CD8-positive, alpha-beta memory T cell (primary cell): ENCODE data around the gene PPP1R12A. TPM values are rescaled to one million over a fixed set of nuclear protein-coding genes. Genes with fewer than 3 reads are reported as not detected.
A peak's percentile ranks its signal among the peaks of the same experiment; 100 is the strongest.

Experiments used
- CTCF ChIA-PET: fragments of 350-600 bp; sonication (Branson Sonifier 250); formaldehyde crosslinking; loops from one replicate; lab custom pipeline; 2021; ENCODE audit warnings: antibody characterized with exemption; lab: Charles Lee
- POLR2A ChIA-PET: fragments of 350-600 bp; sonication (Branson Sonifier 250); formaldehyde crosslinking; loops from one replicate; lab custom pipeline; 2021; ENCODE audit warnings: antibody characterized with exemption; lab: Charles Lee
- DNase-seq, 5 donors: peaks; one replicate each; pipeline versions ENCODE4 v3.0.0 to v3.0.0-alpha.2; 2020 to 2022; ENCODE audit warnings: mixed read lengths in 1 of 5
- H3K27ac ChIP-seq: one replicate; pipeline ENCODE4 v1.7.0; 2013; ENCODE audit warnings: low read depth, mild to moderate bottlenecking, low read length, moderate library complexity
- H3K27me3 ChIP-seq: 2 replicates; pipeline ENCODE4 v1.7.0; 2013; ENCODE audit warnings: low read length, mild to moderate bottlenecking; ENCODE audit not compliant: insufficient read depth, poor library complexity, severe bottlenecking
- H3K36me3 ChIP-seq: 2 replicates; pipeline ENCODE4 v1.7.0; 2013; ENCODE audit warnings: mild to moderate bottlenecking, low read length, moderate library complexity; ENCODE audit not compliant: insufficient read depth
- H3K4me1 ChIP-seq: 2 replicates; pipeline ENCODE4 v1.7.0; 2013; ENCODE audit warnings: mild to moderate bottlenecking, low read length, moderate library complexity; ENCODE audit not compliant: insufficient read depth
- H3K4me3 ChIP-seq: 2 replicates; pipeline ENCODE4 v1.7.0; 2013; ENCODE audit warnings: mild to moderate bottlenecking, low read length
- H3K9me3 ChIP-seq: 2 replicates; pipeline ENCODE4 v1.7.0; 2013; ENCODE audit warnings: mild to moderate bottlenecking, low read length
- H3K27ac Mint-ChIP-seq, 8 donors: one replicate each; pipeline ENCODE4 v1.8.0; 2020 to 2021; ENCODE audit warnings: mixed read lengths in 8 of 8, mild to moderate bottlenecking in 6 of 8, inconsistent platforms in 3 of 8, moderate library complexity in 3 of 8
- H3K27me3 Mint-ChIP-seq, 2 donors: one replicate each; pipeline ENCODE4 v1.8.0; 2020 to 2021; ENCODE audit warnings: mixed read lengths in 2 of 2, mild to moderate bottlenecking in 1 of 2, moderate library complexity in 1 of 2
- H3K36me3 Mint-ChIP-seq, 3 donors: one replicate each; pipeline ENCODE4 v1.8.0; 2020 to 2021; ENCODE audit warnings: mixed read lengths in 3 of 3, inconsistent platforms in 1 of 3, mild to moderate bottlenecking in 1 of 3
- H3K4me1 Mint-ChIP-seq, 3 donors: one replicate each; pipeline ENCODE4 v1.8.0; 2020 to 2021; ENCODE audit warnings: mixed read lengths in 3 of 3, inconsistent platforms in 1 of 3, mild to moderate bottlenecking in 1 of 3
- H3K4me3 Mint-ChIP-seq, 7 donors: one replicate each; pipeline ENCODE4 v1.8.0; 2020 to 2021; ENCODE audit warnings: mixed read lengths in 7 of 7, mild to moderate bottlenecking in 6 of 7, moderate library complexity in 4 of 7, inconsistent platforms in 2 of 7
- H3K9me3 Mint-ChIP-seq, 5 donors: one replicate each; pipeline ENCODE4 v1.8.0; 2020 to 2022; ENCODE audit warnings: mixed read lengths in 5 of 5, mild to moderate bottlenecking in 3 of 5, moderate library complexity in 2 of 5, inconsistent platforms in 1 of 5
- polyA plus RNA-seq: library from polyadenylated mRNA; unstranded; fragments of 300-500 nt; fragmentation: Illumina TruSeq; gene quantifications from one replicate; pipeline ENCODE4 v1.2.3, GENCODE V29; 2021
- total RNA-seq, 2 experiments: library from RNA; stranded (reverse); gene quantifications; one replicate each; pipeline ENCODE4 v1.2.3, GENCODE V29; 2021

PPP1R12A gene
- total and polyA plus RNA-seq, 3 experiments from 2014 or later: 72.1 to 140 (median 80.4) TPM

DNA sequence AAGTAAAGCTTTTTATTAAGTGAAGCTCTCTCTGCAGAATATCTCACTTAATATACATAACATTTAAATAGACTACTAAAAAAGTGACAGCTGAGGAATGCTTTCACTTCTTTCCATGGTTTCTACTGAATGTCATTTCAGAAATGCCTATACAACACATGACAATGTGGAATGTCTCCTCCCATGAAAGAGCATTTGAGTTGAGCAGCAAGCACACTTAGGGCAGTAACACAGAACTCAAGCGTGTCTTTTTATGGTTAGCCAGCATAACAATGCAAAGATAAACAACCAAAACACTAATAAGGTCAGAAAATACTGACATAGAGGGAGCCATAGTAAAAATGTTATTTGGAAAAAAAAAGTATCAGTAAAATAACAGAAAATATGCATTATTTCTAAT, 9.4 kb downstream of the PPP1R12A start:
- no peaks in the 10 kb centered on the region for H3K36me3 Mint-ChIP-seq
- Histone ChIP-seq H3K27me3 (no peaks in the 10 kb centered on the region), H3K4me1 (peaks cover 53% of the 10 kb centered on the region), H3K4me3 (no peak overlapping the region), H3K9me3 (no peaks in the 10 kb centered on the region), H3K27ac (no peak overlapping the region), H3K36me3 (no peaks in the 10 kb centered on the region)
- ChIA-PET POLR2A (no interaction called here), CTCF (no interaction called here)
- H3K4me1 Mint-ChIP-seq: peaks cover 60 to 82% (median 79%) of the 10 kb centered on the region in 3 donors
- peak overlapping the region in 6 of 8 donors; percentile 48 to 77 (median 63) for H3K27ac Mint-ChIP-seq
- DNase-seq: no peak
- H3K27me3 Mint-ChIP-seq: no peaks in the 10 kb centered on the region
- H3K4me3 Mint-ChIP-seq: peak overlapping the region in 2 of 7 donors; percentile 2 to 43
- no peaks in the 10 kb centered on the region for H3K9me3 Mint-ChIP-seq

DNA sequence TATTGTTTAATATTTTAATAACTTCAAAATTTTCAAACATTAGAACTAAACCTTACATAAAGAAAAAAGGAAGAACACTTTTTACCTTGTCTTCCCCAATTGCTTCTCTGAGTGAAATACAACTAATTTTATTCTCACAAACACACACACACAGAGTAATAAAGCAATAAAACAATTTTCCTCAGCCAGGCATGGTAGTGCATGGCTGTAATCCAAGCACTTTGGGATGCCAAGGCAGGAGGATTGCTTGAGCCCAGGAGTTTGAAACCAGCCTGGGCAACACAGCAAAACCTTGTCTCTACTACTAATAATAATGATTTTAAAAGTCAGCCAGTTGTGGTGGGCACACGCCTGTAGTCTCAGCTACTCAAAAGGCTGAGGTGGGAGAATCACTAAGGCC, 13.1 kb downstream of the PPP1R12A start:
- Histone ChIP-seq H3K27ac (no peak overlapping the region), H3K4me3 (no peak overlapping the region), H3K9me3 (no peaks in the 10 kb centered on the region), H3K4me1 (peaks cover 42% of the 10 kb centered on the region), H3K27me3 (no peaks in the 10 kb centered on the region), H3K36me3 (no peaks in the 10 kb centered on the region)
- ChIA-PET POLR2A (interaction anchor here (0.7 kb wide), 1 partner anchor 15 kb away, joined by 4 read pairs; no protein-coding TSS in a partner anchor), CTCF (no interaction called here)
- Mint-ChIP-seq H3K27me3 (no peaks in the 10 kb centered on the region), H3K4me1 (peaks cover 61 to 84% (median 82%) of the 10 kb centered on the region in 3 donors), H3K4me3 (peak overlapping the region in 2 of 7 donors; percentile 3 to 19), H3K36me3 (peaks cover 0 to 1% (median 0%) of the 10 kb centered on the region in 3 donors), H3K27ac (peak overlapping the region in 2 of 8 donors; percentile 52 to 64), H3K9me3 (no peaks in the 10 kb centered on the region)
- no peak for DNase-seq

GRCh38 chr12:79920421-79921238, 14.3 kb downstream of the PPP1R12A start:
- H3K36me3 Mint-ChIP-seq: peaks cover 0 to 1% (median 0%) of the 10 kb centered on the region in 3 donors
- Histone ChIP-seq H3K27ac (no peak overlapping the region), H3K9me3 (no peaks in the 10 kb centered on the region), H3K36me3 (no peaks in the 10 kb centered on the region), H3K27me3 (no peaks in the 10 kb centered on the region), H3K4me3 (no peak overlapping the region), H3K4me1 (peaks cover 41% of the 10 kb centered on the region)
- H3K9me3 Mint-ChIP-seq: no peaks in the 10 kb centered on the region
- ChIA-PET POLR2A (no interaction called here), CTCF (no interaction called here)
- DNase-seq: no peak
- peak overlapping the region in 3 of 7 donors; percentile 19 to 79 (median 20) for H3K4me3 Mint-ChIP-seq
- H3K27ac Mint-ChIP-seq: peak overlapping the region in 4 of 8 donors; percentile 32 to 71 (median 59)
- peaks cover 69 to 88% (median 87%) of the 10 kb centered on the region in 3 donors for H3K4me1 Mint-ChIP-seq
- no peaks in the 10 kb centered on the region for H3K27me3 Mint-ChIP-seq

DNA sequence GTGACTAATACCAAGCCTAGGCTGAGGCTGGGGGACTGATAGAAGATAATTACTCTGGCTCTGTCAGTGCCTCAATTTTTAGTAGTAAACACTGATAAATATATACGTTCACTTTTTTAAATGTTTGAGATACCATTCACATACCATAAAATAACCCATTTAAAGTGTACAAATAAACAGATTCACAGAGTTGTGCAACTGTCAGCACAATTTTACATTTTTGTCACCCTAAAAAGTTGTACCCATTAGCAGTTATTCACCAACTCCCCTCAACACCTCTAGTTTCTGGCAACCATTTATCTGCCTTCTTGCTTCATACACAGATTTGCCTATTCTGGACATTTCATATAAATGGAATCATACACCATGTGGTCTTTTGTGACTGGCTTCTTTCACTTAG, 15.1 kb downstream of the PPP1R12A start:
- ChIA-PET CTCF (no interaction called here), POLR2A (no interaction called here)
- no peak overlapping the region for H3K4me3 Mint-ChIP-seq

GRCh38 chr12:79916826-79917225, 18.1 kb downstream of the PPP1R12A start:
- ChIA-PET POLR2A (no interaction called here), CTCF (no interaction called here)
- Mint-ChIP-seq H3K27ac (no peak overlapping the region), H3K36me3 (peaks cover 0 to 3% (median 1%) of the 10 kb centered on the region in 3 donors), H3K4me3 (peak overlapping the region in 1 of 7 donors; percentile 35), H3K9me3 (no peaks in the 10 kb centered on the region), H3K4me1 (peaks cover 80 to 96% (median 96%) of the 10 kb centered on the region in 3 donors), H3K27me3 (no peaks in the 10 kb centered on the region)
- no peak overlapping the region for H3K4me3 ChIP-seq
- H3K36me3 ChIP-seq: no peaks in the 10 kb centered on the region
- H3K27ac ChIP-seq: no peak overlapping the region
- H3K4me1 ChIP-seq: peaks cover 50% of the 10 kb centered on the region
- no peaks in the 10 kb centered on the region for H3K27me3 ChIP-seq
- H3K9me3 ChIP-seq: no peaks in the 10 kb centered on the region
- DNase-seq: no peak

More for the DNA sequence above, 15.1 kb downstream of the PPP1R12A start:
- H3K9me3 ChIP-seq: no peaks in the 10 kb centered on the region
- H3K27ac ChIP-seq: no peak overlapping the region
- peaks cover 71 to 87% (median 87%) of the 10 kb centered on the region in 3 donors for H3K4me1 Mint-ChIP-seq
- H3K36me3 Mint-ChIP-seq: peaks cover 0 to 3% (median 0%) of the 10 kb centered on the region in 3 donors
- H3K4me1 ChIP-seq: peaks cover 41% of the 10 kb centered on the region
- no peaks in the 10 kb centered on the region for H3K27me3 Mint-ChIP-seq
- no peaks in the 10 kb centered on the region for H3K9me3 Mint-ChIP-seq
- DNase-seq: no peak
- H3K27ac Mint-ChIP-seq: peak overlapping the region in 1 of 8 donors; percentile 52
- no peaks in the 10 kb centered on the region for H3K36me3 ChIP-seq
- no peaks in the 10 kb centered on the region for H3K27me3 ChIP-seq
- no peak overlapping the region for H3K4me3 ChIP-seq

- H3K4me1 Mint-ChIP-seq: peaks cover 73 to 93% (median 91%) of the 10 kb centered on the region in 3 donors
- POLR2A ChIA-PET: interaction anchor here (0.6 kb wide), 1 partner anchor 141 kb away, joined by 3 read pairs; no protein-coding TSS in a partner anchor
Measured at GRCh38 chr12:79911889-79912656, 22.8 kb downstream of the PPP1R12A start.

DNA sequence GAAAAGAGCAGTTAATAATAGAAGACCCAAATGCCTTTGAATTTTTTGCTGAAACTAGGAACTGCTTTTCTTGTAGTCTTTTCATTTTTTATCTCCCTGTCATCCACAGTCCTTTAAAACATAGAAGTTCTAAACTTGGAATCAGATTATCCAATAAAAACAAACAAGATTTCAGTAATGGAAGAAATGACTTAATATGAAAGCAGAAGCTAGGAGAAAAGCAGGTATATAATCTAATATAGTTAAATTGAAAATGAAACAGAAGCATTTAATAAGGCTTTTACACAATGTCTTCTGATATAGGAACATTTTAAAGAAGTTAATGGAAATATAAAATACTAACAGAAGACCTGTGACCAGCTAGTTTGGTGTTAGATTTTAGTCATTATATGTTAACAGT, 26.5 kb downstream of the PPP1R12A start:
- Mint-ChIP-seq H3K4me1 (peaks cover 60 to 93% (median 91%) of the 10 kb centered on the region in 3 donors), H3K9me3 (no peaks in the 10 kb centered on the region), H3K36me3 (peaks cover 0 to 7% (median 0%) of the 10 kb centered on the region in 3 donors), H3K27ac (peak overlapping the region in 4 of 8 donors; percentile 16 to 61 (median 21)), H3K27me3 (no peaks in the 10 kb centered on the region), H3K4me3 (no peak overlapping the region)
- H3K36me3 ChIP-seq: no peaks in the 10 kb centered on the region
- no peak overlapping the region for H3K4me3 ChIP-seq
- no peak for DNase-seq
- no peak overlapping the region for H3K27ac ChIP-seq
- H3K27me3 ChIP-seq: no peaks in the 10 kb centered on the region
- ChIA-PET POLR2A (no interaction called here), CTCF (no interaction called here)
- H3K9me3 ChIP-seq: no peaks in the 10 kb centered on the region
- H3K4me1 ChIP-seq: peaks cover 20% of the 10 kb centered on the region

More at GRCh38 chr12:79911889-79912656, 22.8 kb downstream of the PPP1R12A start:
- no peaks in the 10 kb centered on the region for H3K27me3 Mint-ChIP-seq
- no peak overlapping the region for H3K27ac ChIP-seq
- peak overlapping the region in 5 of 8 donors; percentile 10 to 47 (median 31) for H3K27ac Mint-ChIP-seq
- no peak for DNase-seq
- H3K27me3 ChIP-seq: no peaks in the 10 kb centered on the region
- CTCF ChIA-PET: interaction anchor here (0.6 kb wide), 1 partner anchor 18 kb away, joined by 3 read pairs; no protein-coding TSS in a partner anchor
- no peaks in the 10 kb centered on the region for H3K9me3 Mint-ChIP-seq
- H3K4me3 Mint-ChIP-seq: peak overlapping the region in 6 of 7 donors; percentile 1 to 29 (median 8)
- H3K4me1 ChIP-seq: peaks cover 38% of the 10 kb centered on the region
- H3K36me3 ChIP-seq: no peaks in the 10 kb centered on the region
- no peaks in the 10 kb centered on the region for H3K9me3 ChIP-seq
- no peak overlapping the region for H3K4me3 ChIP-seq
- H3K36me3 Mint-ChIP-seq: peaks cover 0 to 7% (median 2%) of the 10 kb centered on the region in 3 donors
